ENCODE data around the gene PRKG1. TPM values are rescaled to one million over a fixed set of nuclear protein-coding genes. Genes with fewer than 3 reads are reported as not detected.

The PRKG1 gene
- total RNA-seq, 4 donors from 2014 or later: 1.2 to 6.5 (median 2.7) TPM

- no peaks in the 10 kb centered on the region for H3K9me3 ChIP-seq
- no peaks in the 10 kb centered on the region for H3K36me3 ChIP-seq
- no peak for DNase-seq (ENCODE audit: low spot score in 2 of 2)
- H3K4me3 ChIP-seq: no peak overlapping the region
- H3K27ac ChIP-seq: no peak overlapping the region
- 79% methylated on average over 11 of the region's 11 CpGs for WGBS
- H3K27me3 ChIP-seq: no peaks in the 10 kb centered on the region
- no peak for TF ChIP-seq POLR2A (IDR thresholded peaks at IDR 0.05)
- TF ChIP-seq EP300 (IDR thresholded peaks at IDR 0.05): no peak
- no peak for TF ChIP-seq CTCF (IDR thresholded peaks at IDR 0.05)
- no peak for TF ChIP-seq POLR2AphosphoS5 (IDR thresholded peaks at IDR 0.05)
- no peaks in the 10 kb centered on the region for H3K4me1 ChIP-seq
Observed at GRCh38 chr10:51629934-51630639, 555.8 kb downstream of the PRKG1 start.

- DNase-seq (ENCODE audit: low spot score in 2 of 2): no peak
- TF ChIP-seq POLR2AphosphoS5 (IDR thresholded peaks at IDR 0.05) (no peak), POLR2A (IDR thresholded peaks at IDR 0.05) (no peak), CTCF (IDR thresholded peaks at IDR 0.05) (no peak)
- H3K4me3 ChIP-seq: no peak overlapping the region
- no peaks in the 10 kb centered on the region for H3K27me3 ChIP-seq
- H3K9me3 ChIP-seq: no peaks in the 10 kb centered on the region
- WGBS: 74% methylated on average over 7 of the region's 7 CpGs
- H3K27ac ChIP-seq: no peak overlapping the region
- H3K4me1 ChIP-seq: no peaks in the 10 kb centered on the region
- H3K36me3 ChIP-seq: no peaks in the 10 kb centered on the region
Observed at GRCh38 chr10:51630640-51631005, 556.3 kb downstream of the PRKG1 start.

GRCh38 chr10:51635436-51635835 is 561.1 kb downstream of the PRKG1 start:
- no peaks in the 10 kb centered on the region for H3K9me3 ChIP-seq
- no peaks in the 10 kb centered on the region for H3K4me1 ChIP-seq
- H3K27me3 ChIP-seq: no peaks in the 10 kb centered on the region
- 86% methylated on average over 1 of the region's 1 CpG for WGBS
- H3K27ac ChIP-seq: no peak overlapping the region
- TF ChIP-seq POLR2AphosphoS5 (IDR thresholded peaks at IDR 0.05) (no peak), POLR2A (IDR thresholded peaks at IDR 0.05) (no peak), EP300 (IDR thresholded peaks at IDR 0.05) (no peak), CTCF (IDR thresholded peaks at IDR 0.05) (no peak)
- no peak for DNase-seq (ENCODE audit: low spot score in 2 of 2)
- no peaks in the 10 kb centered on the region for H3K36me3 ChIP-seq
- no peak overlapping the region for H3K4me3 ChIP-seq

GRCh38 chr10:51638211-51638610 is 563.9 kb downstream of the PRKG1 start:
- 85% methylated on average over 4 of the region's 4 CpGs for WGBS

GRCh38 chr10:51638737-51639136 is 564.5 kb downstream of the PRKG1 start:
- TF ChIP-seq POLR2AphosphoS5 (IDR thresholded peaks at IDR 0.05): no peak
- no peak for TF ChIP-seq POLR2A (IDR thresholded peaks at IDR 0.05)
- no peak for TF ChIP-seq CTCF (IDR thresholded peaks at IDR 0.05)
- TF ChIP-seq EP300 (IDR thresholded peaks at IDR 0.05): no peak
- Histone ChIP-seq H3K27me3 (no peaks in the 10 kb centered on the region), H3K4me1 (no peaks in the 10 kb centered on the region), H3K4me3 (no peak overlapping the region), H3K36me3 (no peaks in the 10 kb centered on the region), H3K27ac (no peak overlapping the region), H3K9me3 (no peaks in the 10 kb centered on the region)
- WGBS: 77% methylated on average over 1 of the region's 1 CpG
- no peak for DNase-seq (ENCODE audit: low spot score in 2 of 2)

More at GRCh38 chr10:51638211-51638610, 563.9 kb downstream of the PRKG1 start:
- no peak overlapping the region for H3K4me3 ChIP-seq
- H3K36me3 ChIP-seq: no peaks in the 10 kb centered on the region
- no peak for TF ChIP-seq CTCF (IDR thresholded peaks at IDR 0.05)
- no peak for TF ChIP-seq POLR2A (IDR thresholded peaks at IDR 0.05)
- no peak for TF ChIP-seq POLR2AphosphoS5 (IDR thresholded peaks at IDR 0.05)
- TF ChIP-seq EP300 (IDR thresholded peaks at IDR 0.05): no peak
- H3K9me3 ChIP-seq: no peaks in the 10 kb centered on the region
- no peaks in the 10 kb centered on the region for H3K4me1 ChIP-seq
- H3K27me3 ChIP-seq: no peaks in the 10 kb centered on the region
- no peak for DNase-seq (ENCODE audit: low spot score in 2 of 2)
- no peak overlapping the region for H3K27ac ChIP-seq
